ENCODE measurements around the gene SPDEF. TPM values are rescaled to one million over a fixed set of nuclear protein-coding genes. Genes with fewer than 3 reads are reported as not detected.

The SPDEF gene
- total and polyA plus RNA-seq, 5 experiments from 2014 or later = not detected

- Mint-ChIP-seq H3K27me3 (no peaks in the 10 kb centered on the region), H3K9me3 (no peaks in the 10 kb centered on the region), H3K36me3 (no peaks in the 10 kb centered on the region), H3K27ac (peak overlapping the region in 8 of 10 donors; percentile 51 to 84 (median 83)), H3K4me3 (peak overlapping the region in 2 of 10 donors; percentile 35 to 39), H3K4me1 (peaks cover 0 to 13% (median 5%) of the 10 kb centered on the region in 4 donors)
- peak in 1 of 10 donors; percentile 50 for DNase-seq
- POLR2A ChIA-PET = interaction anchor here (0.6 to 1.1 kb wide), 3 partner anchors 100 to 362 kb away, joined by 3 read pairs; partner anchors contain the start of gene SMIM29
- ATAC-seq = no peak
These were observed 29.7 kb downstream of the SPDEF start for GRCh38 chr6:34526241-34526972.

- no peaks in the 10 kb centered on the region for H3K9me3 Mint-ChIP-seq
- DNase-seq (peak in 1 of 10 donors; percentile 58), ATAC-seq (no peak)
- no peaks in the 10 kb centered on the region for H3K36me3 Mint-ChIP-seq
- POLR2A ChIA-PET = interaction anchor here (0.6 kb wide), 1 partner anchor 51 kb away, joined by 8 read pairs; no protein-coding TSS in a partner anchor
- H3K27me3 Mint-ChIP-seq = no peaks in the 10 kb centered on the region
- no peak overlapping the region for H3K4me3 Mint-ChIP-seq
- H3K4me1 Mint-ChIP-seq = peaks cover 0 to 13% (median 5%) of the 10 kb centered on the region in 4 donors
- H3K27ac Mint-ChIP-seq = peak overlapping the region in 5 of 10 donors; percentile 40 to 76 (median 70)
These were observed 30.5 kb downstream of the SPDEF start for GRCh38 chr6:34525431-34526175.

- POLR2A ChIA-PET = no interaction called here
These were observed 31.2 kb downstream of the SPDEF start for GRCh38 chr6:34524971-34525370.

DNA sequence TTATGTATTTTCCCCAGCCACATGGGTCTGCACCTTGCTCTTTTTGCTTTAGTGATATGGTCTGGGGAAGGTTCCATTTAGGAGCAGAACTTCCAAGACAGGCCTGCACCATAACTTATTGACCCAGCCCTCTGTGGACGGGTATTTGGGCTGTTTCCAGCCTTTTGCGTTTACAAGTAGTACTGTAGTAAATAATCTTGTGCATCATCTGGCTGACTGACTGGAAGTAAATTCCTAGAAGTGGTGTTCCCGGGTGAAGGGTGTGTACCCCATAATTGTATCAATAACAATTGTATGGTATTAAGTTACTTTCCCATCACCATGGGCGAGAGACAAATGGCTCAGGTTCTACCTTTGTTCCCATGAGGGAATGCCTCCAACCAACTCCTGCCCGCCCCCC, 31.6 kb downstream of the SPDEF start:
- H3K4me1 Mint-ChIP-seq = peaks cover 0 to 13% (median 5%) of the 10 kb centered on the region in 4 donors
- DNase-seq (no peak), ATAC-seq (no peak)
- peak overlapping the region in 3 of 10 donors; percentile 21 to 71 (median 25) for H3K27ac Mint-ChIP-seq
- H3K4me3 Mint-ChIP-seq = peak overlapping the region in 1 of 10 donors; percentile 29
- H3K27me3 Mint-ChIP-seq = peaks cover 0 to 3% (median 0%) of the 10 kb centered on the region in 5 donors
- H3K9me3 Mint-ChIP-seq = no peaks in the 10 kb centered on the region
- POLR2A ChIA-PET = no interaction called here
- no peaks in the 10 kb centered on the region for H3K36me3 Mint-ChIP-seq

More at GRCh38 chr6:34524971-34525370, 31.2 kb downstream of the SPDEF start:
- Mint-ChIP-seq H3K9me3 (no peaks in the 10 kb centered on the region), H3K36me3 (no peaks in the 10 kb centered on the region), H3K4me3 (peak overlapping the region in 1 of 10 donors; percentile 10), H3K27ac (peak overlapping the region in 3 of 10 donors; percentile 25 to 63 (median 45)), H3K4me1 (peaks cover 0 to 13% (median 5%) of the 10 kb centered on the region in 4 donors), H3K27me3 (no peaks in the 10 kb centered on the region)
- DNase-seq (no peak), ATAC-seq (no peak)

GRCh38 chr6:34523441-34524206, 32.5 kb downstream of the SPDEF start:
- Mint-ChIP-seq H3K27me3 (peaks cover 0 to 3% (median 0%) of the 10 kb centered on the region in 5 donors), H3K4me3 (no peak overlapping the region), H3K36me3 (no peaks in the 10 kb centered on the region), H3K9me3 (no peaks in the 10 kb centered on the region), H3K4me1 (peaks cover 0 to 13% (median 6%) of the 10 kb centered on the region in 4 donors), H3K27ac (peak overlapping the region in 1 of 10 donors; percentile 26)
- POLR2A ChIA-PET = no interaction called here
- DNase-seq (no peak), ATAC-seq (no peak)

- Mint-ChIP-seq H3K4me3 (no peak overlapping the region), H3K9me3 (no peaks in the 10 kb centered on the region), H3K27ac (peak overlapping the region in 1 of 10 donors; percentile 26), H3K4me1 (peaks cover 0 to 12% (median 6%) of the 10 kb centered on the region in 4 donors), H3K27me3 (peaks cover 0 to 3% (median 0%) of the 10 kb centered on the region in 5 donors), H3K36me3 (no peaks in the 10 kb centered on the region)
- no peak for DNase-seq
- POLR2A ChIA-PET = no interaction called here
- no peak for ATAC-seq
These were observed 33.4 kb downstream of the SPDEF start for GRCh38 chr6:34522761-34523160.

- H3K4me1 Mint-ChIP-seq = peaks cover 0 to 5% (median 1%) of the 10 kb centered on the region in 4 donors
- H3K36me3 Mint-ChIP-seq = no peaks in the 10 kb centered on the region
- ATAC-seq (no peak), DNase-seq (peak in 1 of 10 donors; percentile 62)
- H3K27ac Mint-ChIP-seq = peak overlapping the region in 1 of 10 donors; percentile 13
- no peak overlapping the region for H3K4me3 Mint-ChIP-seq
- H3K9me3 Mint-ChIP-seq = no peaks in the 10 kb centered on the region
- H3K27me3 Mint-ChIP-seq = peaks cover 0 to 8% (median 0%) of the 10 kb centered on the region in 5 donors
- POLR2A ChIA-PET = interaction anchor here (0.6 kb wide), 1 partner anchor 19 kb away, joined by 3 read pairs; no protein-coding TSS in a partner anchor
These were observed 34.5 kb downstream of the SPDEF start for GRCh38 chr6:34521463-34522285.

DNA sequence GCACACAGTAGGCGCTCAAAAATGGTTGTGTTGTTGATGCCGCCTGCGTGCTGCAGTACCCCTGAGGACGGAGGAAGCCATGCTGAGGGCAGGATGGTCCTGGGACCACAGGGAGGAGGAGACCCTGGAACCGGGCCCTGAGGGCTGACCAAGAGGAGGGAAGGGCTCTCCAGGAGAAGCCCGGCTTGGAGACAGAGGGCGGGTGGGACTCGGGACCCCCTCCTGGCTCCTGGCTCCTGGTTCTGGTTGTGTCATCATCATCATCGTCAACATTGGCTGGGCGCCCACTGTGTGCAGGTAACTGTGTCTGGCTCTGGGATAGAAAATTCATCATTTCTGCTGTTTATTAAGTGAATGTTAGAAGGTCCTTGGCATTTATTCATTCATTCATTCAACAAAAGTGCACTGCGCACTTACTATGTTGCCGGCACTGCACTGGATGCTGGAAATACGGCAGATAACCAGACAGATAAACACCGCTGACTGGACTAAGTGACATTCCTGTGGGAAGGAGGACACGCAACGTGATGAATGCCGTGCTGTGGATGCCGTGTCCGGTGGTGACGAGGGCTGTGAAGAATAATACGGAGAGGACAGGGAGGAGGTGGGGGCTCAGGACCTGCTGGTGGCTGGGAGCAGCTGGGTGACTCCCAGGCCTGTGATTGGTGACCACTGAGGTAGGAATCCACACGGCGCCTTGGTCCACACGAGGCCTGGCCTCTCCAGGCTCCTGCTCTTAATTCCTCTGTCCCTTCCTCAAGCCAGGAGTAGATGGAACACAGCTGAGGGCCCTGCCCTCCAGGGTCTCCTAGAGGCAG, 35.3 kb downstream of the SPDEF start:
- H3K27ac Mint-ChIP-seq = peak overlapping the region in 2 of 10 donors; percentile 17 to 47
- ATAC-seq = no peak
- POLR2A ChIA-PET = interaction anchor here (0.6 kb wide), 1 partner anchor 20 kb away, joined by 3 read pairs; no protein-coding TSS in a partner anchor
- H3K4me1 Mint-ChIP-seq = peaks cover 0 to 5% (median 1%) of the 10 kb centered on the region in 4 donors
- H3K4me3 Mint-ChIP-seq = no peak overlapping the region
- no peaks in the 10 kb centered on the region for H3K9me3 Mint-ChIP-seq
- H3K36me3 Mint-ChIP-seq = no peaks in the 10 kb centered on the region
- peak in 1 of 10 donors; percentile 52 for DNase-seq
- H3K27me3 Mint-ChIP-seq = peaks cover 0 to 10% (median 0%) of the 10 kb centered on the region in 5 donors

- H3K9me3 Mint-ChIP-seq = no peaks in the 10 kb centered on the region
- peak in 1 of 10 donors; percentile 28 for DNase-seq
- H3K4me3 Mint-ChIP-seq = no peak overlapping the region
- H3K27ac Mint-ChIP-seq = peak overlapping the region in 1 of 10 donors; percentile 17
- peaks cover 0 to 10% (median 0%) of the 10 kb centered on the region in 5 donors for H3K27me3 Mint-ChIP-seq
- no peaks in the 10 kb centered on the region for H3K36me3 Mint-ChIP-seq
- POLR2A ChIA-PET = interaction anchor here (0.9 kb wide), 1 partner anchor 12 kb away, joined by 3 read pairs; no protein-coding TSS in a partner anchor
- no peak for ATAC-seq
- peaks cover 0 to 5% (median 1%) of the 10 kb centered on the region in 4 donors for H3K4me1 Mint-ChIP-seq
These were observed 36.0 kb downstream of the SPDEF start for GRCh38 chr6:34519971-34520644.

- Mint-ChIP-seq H3K4me3 (no peak overlapping the region), H3K9me3 (no peaks in the 10 kb centered on the region), H3K27ac (peak overlapping the region in 2 of 10 donors; percentile 6 to 52), H3K36me3 (no peaks in the 10 kb centered on the region), H3K27me3 (peaks cover 0 to 20% (median 4%) of the 10 kb centered on the region in 5 donors), H3K4me1 (peaks cover 0 to 5% (median 1%) of the 10 kb centered on the region in 4 donors)
- POLR2A ChIA-PET = interaction anchor here (0.9 kb wide), 1 partner anchor 14 kb away, joined by 3 read pairs; no protein-coding TSS in a partner anchor
- ATAC-seq = no peak
- DNase-seq = no peak
These were observed 37.3 kb downstream of the SPDEF start for GRCh38 chr6:34518669-34519365.
